ENCODE measurements around the gene TJP3. TPM values are rescaled to one million over a fixed set of nuclear protein-coding genes. Genes with fewer than 3 reads are reported as not detected.

TJP3 gene
- total and polyA plus RNA-seq, 10 of the 15 experiments (the other 5 are each of a cell fraction or from before 2014, with no cell fraction given), result 0.04 to 1.2 (median 0.29) TPM; not detected in 6

- DNase-seq (ENCODE audit: low read depth, low spot score) (no peak), ATAC-seq (peak; percentile 75), FAIRE-seq (no peak)
- no TSS peak for BruUV-seq (replicated peaks)
- RAD21 ChIA-PET (ENCODE audit: unreplicated experiment), result interaction anchor here (0.9 kb wide), 1 partner anchor 10 kb away, joined by 3 read pairs; no protein-coding TSS in a partner anchor
- peaks cover 7% of the 10 kb centered on the region for H3K9me3 ChIP-seq (replicated peaks; ENCODE audit: control insufficient read depth, insufficient read depth, low read length)
- peak overlapping the region; percentile 68 for H3K9ac ChIP-seq (ENCODE audit: control insufficient read depth, insufficient read depth, low read length)
- WGBS (ENCODE audit: insufficient coverage, insufficient replicate concordance, low lambda C conversion rate, missing lambda C conversion rate), result 2% methylated on average over 53 of the region's 55 CpGs
- POLR2A ChIA-PET, result interaction anchor here (0.6 to 1.8 kb wide), 5 partner anchors 10 to 737 kb away, joined by 3 to 13 read pairs (median 5); no protein-coding TSS in a partner anchor
- intact Hi-C loops (cut with micrococcal nuclease; ENCODE audit: unreplicated experiment), result no loop called here
- in situ Hi-C loops (cut with MboI), result no loop called here
- H3K4me2 ChIP-seq (ENCODE audit: control insufficient read depth, insufficient read depth), result peak overlapping the region; percentile 93
- SMC1A ChIA-PET (ENCODE audit: uncharacterized antibody, unreplicated experiment), result interaction anchor here (0.9 kb wide), 1 partner anchor 12 kb away, joined by 4 read pairs; the partner anchor contains the start of gene PIP5K1C
- no peaks in the 10 kb centered on the region for H3K27me3 ChIP-seq (replicated peaks in 1 of 2; ENCODE audit: control insufficient read depth in 2 of 2, insufficient read depth in 2 of 2, low read length in 1 of 2)
- peak overlapping the region; percentile 68 for H3K27ac ChIP-seq (ENCODE audit: control insufficient read depth, insufficient read depth)
- H3K36me3 ChIP-seq (ENCODE audit: control insufficient read depth in 2 of 2, insufficient read depth in 2 of 2, low read length in 1 of 2), result peaks cover 3 to 5% of the 10 kb centered on the region in 2 experiments; a peak in 3 of 4 replicates
- no peaks in the 10 kb centered on the region for H4K20me1 ChIP-seq (ENCODE audit: control insufficient read depth, insufficient read depth)
- H2AFZ ChIP-seq (ENCODE audit: control insufficient read depth, low read depth, low read length), result peak overlapping the region; percentile 13
- CTCF ChIA-PET, result interaction anchor here (1.1 to 2.7 kb wide), 5 partner anchors 10 to 23 kb away, joined by 4 to 8 read pairs (median 7); partner anchors contain the start of gene PIP5K1C
- H3K4me1 ChIP-seq (ENCODE audit: control insufficient read depth, insufficient read depth, low read length), result peaks cover 28% of the 10 kb centered on the region
- H3K79me2 ChIP-seq (ENCODE audit: control insufficient read depth, insufficient read depth, low read length), result peaks cover 17% of the 10 kb centered on the region
- H3K4me3 ChIP-seq, result peak overlapping the region; percentile 74
- TF ChIP-seq FOXM1 (IDR thresholded peaks at IDR 0.05; ENCODE audit: low read depth, low read length), result no peak
- peak in 1 of 2 experiments; percentile 73; a peak in 1 of 4 replicates for TF ChIP-seq BHLHE40 (IDR thresholded peaks at IDR 0.05; ENCODE audit: borderline replicate concordance in 1 of 2, low read depth in 2 of 2, low read length in 1 of 2)
- TF ChIP-seq SIX5 (IDR thresholded peaks at IDR 0.05; ENCODE audit: low read depth, low read length, severe bottlenecking), result no peak
- TF ChIP-seq PKNOX1 (IDR thresholded peaks at IDR 0.05), result no peak
- no peak for TF ChIP-seq RELA (IDR thresholded peaks at IDR 0.05; ENCODE audit: borderline replicate concordance, partially characterized antibody)
- no peak for TF ChIP-seq NFYA (IDR thresholded peaks at IDR 0.05; ENCODE audit: borderline replicate concordance, low read depth, low read length)
- no peak for TF ChIP-seq CBX3 (IDR thresholded peaks at IDR 0.05; ENCODE audit: borderline replicate concordance, low read depth)
- TF ChIP-seq FOXK2 (IDR thresholded peaks at IDR 0.05), result 0 out of 2 replicates have a peak, but pooled peaks have one; percentile 29
- no peak for TF ChIP-seq STAT3 (IDR thresholded peaks at IDR 0.05; ENCODE audit: low read depth, low read length)
- TF ChIP-seq ZNF687 (IDR thresholded peaks at IDR 0.05), result no peak
- no peak for TF ChIP-seq HDAC2 (IDR thresholded peaks at IDR 0.05)
- TF ChIP-seq PAX5 (IDR thresholded peaks at IDR 0.05; ENCODE audit: borderline replicate concordance, low read depth, low read length), result no peak
- no peak for TF ChIP-seq GATAD2B (conservative IDR thresholded peaks at IDR 0.05; ENCODE audit: low read depth)
- peak; percentile 62 for TF ChIP-seq EED (IDR thresholded peaks at IDR 0.05; ENCODE audit: low read depth)
- no peak for TF ChIP-seq ZNF274 (IDR thresholded peaks at IDR 0.05; ENCODE audit: insufficient read depth, insufficient read length)
Observed at GRCh38 chr19:3687774-3688706, 20.1 kb upstream of the TJP3 start.

Measured in GM12878 (cell line).